GM10266 (cell line): Measurements from ENCODE around the gene TCHP.
"Not testable (repeated sequence)": the region's sequence is repeated elsewhere in the genome, so short reads cannot be mapped to it uniquely, and the experiment has no call there.

Source experiments
- DNase-seq: peaks from one replicate; pipeline ENCODE4 v3.0.0; 2012; ENCODE audit errors: extremely low spot score
- CTCF ChIP-seq: IDR thresholded peaks from 2 replicates; pipeline ENCODE4 v1.5.1; 2012; ENCODE audit warnings: mild to moderate bottlenecking, low read depth; ENCODE audit not compliant: control insufficient read depth, insufficient read depth; ENCODE audit errors: missing control alignments

TCHP gene

GRCh38 chr12:109897029-109897428, 3.0 kb upstream of the TCHP start:
- no peak for DNase-seq
- TF ChIP-seq CTCF = no peak

- DNase-seq = not testable (repeated sequence)
Measured at GRCh38 chr12:109899345-109899744, 729 bp upstream of the TCHP start.

GRCh38 chr12:109900752-109901580, 892 bp downstream of the TCHP start:
- peak; percentile 61 for DNase-seq
- TF ChIP-seq CTCF = no peak

- DNase-seq = no peak
Measured at GRCh38 chr12:109902891-109903418, 2.9 kb downstream of the TCHP start.

GRCh38 chr12:109905301-109905700, 5.2 kb downstream of the TCHP start:
- no peak for DNase-seq
- no peak for TF ChIP-seq CTCF

More at GRCh38 chr12:109902891-109903418, 2.9 kb downstream of the TCHP start:
- no peak for TF ChIP-seq CTCF

GRCh38 chr12:109910254-109910968, 10.3 kb downstream of the TCHP start:
- TF ChIP-seq CTCF = no peak
- DNase-seq = no peak

- peak; percentile 15 for TF ChIP-seq CTCF
- no peak for DNase-seq
Measured at GRCh38 chr12:109910969-109911348, 10.9 kb downstream of the TCHP start.
